GM19328 (cell line): ENCODE results near the gene ZNF366.
"Not testable (repeated sequence)": the region's sequence is repeated elsewhere in the genome, so short reads cannot be mapped to it uniquely, and the experiment has no call there.

Experiments used
- ATAC-seq: cut with Tn5 transposase; IDR thresholded peaks from one replicate; pipeline ENCODE4 v1.9.1; 2021; ENCODE audit warnings: mild to moderate bottlenecking, moderate library complexity; ENCODE audit not compliant: unreplicated experiment

ZNF366 gene

GRCh38 chr5:72412283-72413055 lies 94.7 kb downstream of the ZNF366 start:
- ATAC-seq = no peak

- no peak for ATAC-seq
Observed at GRCh38 chr5:72410688-72411295, 96.4 kb downstream of the ZNF366 start.

GRCh38 chr5:72408603-72409002 lies 98.6 kb downstream of the ZNF366 start:
- no peak for ATAC-seq

- ATAC-seq = no peak
Observed at GRCh38 chr5:72408127-72408526, 99.1 kb downstream of the ZNF366 start.

- no peak for ATAC-seq
Observed at GRCh38 chr5:72407541-72407940, 99.7 kb downstream of the ZNF366 start.

- no peak for ATAC-seq
Observed at GRCh38 chr5:72407078-72407477, 100.1 kb downstream of the ZNF366 start.

- ATAC-seq = not testable (repeated sequence)
Observed at GRCh38 chr5:72404771-72405170, 102.4 kb downstream of the ZNF366 start.

- no peak for ATAC-seq
Observed at GRCh38 chr5:72402959-72403628, 104.1 kb downstream of the ZNF366 start.

- ATAC-seq = no peak
Observed at GRCh38 chr5:72402381-72402890, 104.8 kb downstream of the ZNF366 start.

- no peak for ATAC-seq
Observed at GRCh38 chr5:72400950-72401349, 106.3 kb downstream of the ZNF366 start.

GRCh38 chr5:72397836-72398235 lies 109.4 kb downstream of the ZNF366 start:
- no peak for ATAC-seq

- ATAC-seq = no peak
Observed at GRCh38 chr5:72394688-72395087, 112.5 kb downstream of the ZNF366 start.

GRCh38 chr5:72393052-72393451 lies 114.2 kb downstream of the ZNF366 start:
- no peak for ATAC-seq
